Measurements from ENCODE around the gene THAP11. TPM values are rescaled to one million over a fixed set of nuclear protein-coding genes. Genes with fewer than 3 reads are reported as not detected.

The THAP11 gene
- total and polyA plus RNA-seq, 2 of the 13 experiments (the other 11 are each of a cell fraction or from before 2014, with no cell fraction given), result 44.2 to 53.4 TPM

- TF ChIP-seq ZNF280D (CRISPR knock-in tag; IDR thresholded peaks at IDR 0.05) (no peak), THAP7 (CRISPR knock-in tag; IDR thresholded peaks at IDR 0.05) (no peak), NR2C2 (CRISPR knock-in tag; IDR thresholded peaks at IDR 0.05; ENCODE audit: borderline replicate concordance) (no peak), TEAD3 (CRISPR knock-in tag; optimal IDR thresholded peaks at IDR 0.05; ENCODE audit: borderline replicate concordance) (peak; percentile 37), ZNF468 (CRISPR knock-in tag; IDR thresholded peaks at IDR 0.05) (no peak), ZNF687 (CRISPR knock-in tag; IDR thresholded peaks at IDR 0.05) (peak; percentile 51), PITX1 (CRISPR knock-in tag; IDR thresholded peaks at IDR 0.05) (no peak), DR1 (CRISPR knock-in tag; IDR thresholded peaks at IDR 0.05) (no peak), PRDM10 (CRISPR knock-in tag; IDR thresholded peaks at IDR 0.05; ENCODE audit: low read depth) (no peak)
These were observed 23.2 kb downstream of the THAP11 start (continued) for GRCh38 chr16:67865318-67865717.

All from HepG2 (cell line).